HEK293T (cell line): ENCODE results near the gene JPT2.

Experiments used
- CTCF ChIA-PET: fragments of 350-600 bp; formaldehyde crosslinking; extraction: SDS; loops from one replicate; lab custom pipeline; 2021; ENCODE audit warnings: antibody characterized with exemption, inconsistent platforms; lab: Yijun Ruan, JAX
- POLR2A ChIA-PET: fragments of 350-600 bp; formaldehyde crosslinking; extraction: SDS; loops from one replicate; lab custom pipeline; 2020; ENCODE audit warnings: antibody characterized with exemption, inconsistent platforms; lab: Yijun Ruan, JAX
- DNase-seq: peaks from one replicate; pipeline ENCODE4 v3.0.0; 2012; ENCODE audit warnings: mixed read lengths; ENCODE audit errors: extremely low spot score
- ARNT ChIP-seq: fragments of 450-650 bp; IDR thresholded peaks from 2 replicates; pipeline ENCODE4 v1.6.1; 2017; ENCODE audit warnings: mild to moderate bottlenecking
- BHLHE40 ChIP-seq: fragments of 450-650 bp; IDR thresholded peaks from 2 replicates; pipeline ENCODE4 v1.6.1; 2016; ENCODE audit warnings: mild to moderate bottlenecking, moderate library complexity, borderline replicate concordance
- CTBP1 ChIP-seq: fragments of 450-650 bp; IDR thresholded peaks from 2 replicates; pipeline ENCODE4 v1.6.1; 2016; ENCODE audit warnings: borderline replicate concordance
- ELF4 ChIP-seq: fragments of 450-650 bp; IDR thresholded peaks from 2 replicates; pipeline ENCODE4 v1.6.1; 2017; ENCODE audit warnings: antibody characterized with exemption
- FOXA1 ChIP-seq: fragments of 450-650 bp; IDR thresholded peaks from 2 replicates; pipeline ENCODE4 v1.6.1; 2016; ENCODE audit warnings: mild to moderate bottlenecking
- FOXK2 ChIP-seq: fragments of 450-650 bp; IDR thresholded peaks from 2 replicates; pipeline ENCODE4 v1.6.1; 2016; ENCODE audit warnings: mild to moderate bottlenecking
- FOXM1 ChIP-seq: fragments of 450-650 bp; IDR thresholded peaks from 2 replicates; pipeline ENCODE4 v1.6.1; 2017; ENCODE audit warnings: mild to moderate bottlenecking, borderline replicate concordance
- HDGF ChIP-seq: fragments of 450-650 bp; IDR thresholded peaks from 2 replicates; pipeline ENCODE4 v1.6.1; 2017; ENCODE audit warnings: antibody characterized with exemption, borderline replicate concordance
- L3MBTL2 ChIP-seq: fragments of 450-650 bp; conservative IDR thresholded peaks from 2 replicates; pipeline ENCODE4 v1.6.1; 2016; ENCODE audit warnings: mild to moderate bottlenecking
- LEF1 ChIP-seq: fragments of 450-650 bp; IDR thresholded peaks from 2 replicates; pipeline ENCODE4 v1.6.1; 2017; ENCODE audit warnings: mild to moderate bottlenecking, borderline replicate concordance
- NFRKB ChIP-seq: fragments of 450-650 bp; IDR thresholded peaks from 2 replicates; pipeline ENCODE4 v1.6.1; 2016; ENCODE audit warnings: mild to moderate bottlenecking, moderate library complexity
- SP1 ChIP-seq: fragments of 450-650 bp; IDR thresholded peaks from 2 replicates; pipeline ENCODE4 v1.6.1; 2017
- SUZ12 ChIP-seq: fragments of 450-650 bp; IDR thresholded peaks from 2 replicates; pipeline ENCODE4 v1.6.1; 2016; ENCODE audit warnings: mild to moderate bottlenecking
- TARDBP ChIP-seq: fragments of 450-650 bp; IDR thresholded peaks from 2 replicates; pipeline ENCODE4 v1.6.1; 2016
- ZNF384 ChIP-seq: fragments of 450-650 bp; IDR thresholded peaks from 2 replicates; pipeline ENCODE4 v1.6.1; 2016
- TF ChIP-seq, protein P1 (sequence below): fragments of 450-650 bp; IDR thresholded peaks from 2 replicates; pipeline ENCODE4 v1.6.1; 2016

Gene JPT2, protein sequence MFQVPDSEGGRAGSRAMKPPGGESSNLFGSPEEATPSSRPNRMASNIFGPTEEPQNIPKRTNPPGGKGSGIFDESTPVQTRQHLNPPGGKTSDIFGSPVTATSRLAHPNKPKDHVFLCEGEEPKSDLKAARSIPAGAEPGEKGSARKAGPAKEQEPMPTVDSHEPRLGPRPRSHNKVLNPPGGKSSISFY

DNA sequence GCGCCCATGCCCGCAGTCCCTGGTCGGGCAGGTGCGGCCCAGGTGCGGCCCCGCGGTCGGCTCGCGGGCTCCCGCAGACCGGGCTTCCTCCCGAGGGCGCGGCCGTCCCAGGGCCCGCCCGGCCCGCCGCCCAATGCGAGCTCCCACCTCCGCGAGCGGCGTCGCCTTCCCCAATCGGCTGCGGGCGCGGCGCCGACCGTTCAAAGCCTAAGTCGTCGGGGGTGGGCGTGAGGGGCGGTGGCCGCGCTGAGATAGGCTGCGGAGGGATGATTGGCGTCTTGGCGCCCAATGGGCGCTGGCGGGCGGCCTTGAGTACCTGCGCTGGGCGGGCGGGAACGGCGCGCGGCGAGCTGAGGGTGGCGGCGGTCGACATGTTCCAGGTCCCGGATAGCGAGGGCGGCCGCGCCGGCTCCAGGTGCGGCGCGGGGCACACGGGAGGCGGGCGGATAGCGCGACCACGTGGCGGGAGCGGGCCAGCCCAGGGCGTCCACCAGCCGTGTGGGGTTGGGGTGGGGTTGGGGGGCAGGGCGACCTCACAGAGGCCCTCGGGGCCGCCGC lies at the start of gene JPT2:
Gene JPT2, plus strand, starts transcription at position 338 of the 558 bp plus-strand sequence. Its CDS starts 34 bp downstream, at position 372.
- peak; percentile 76 for TF ChIP-seq SP1
- no peak for TF ChIP-seq SUZ12
- TF ChIP-seq, protein P1, sequence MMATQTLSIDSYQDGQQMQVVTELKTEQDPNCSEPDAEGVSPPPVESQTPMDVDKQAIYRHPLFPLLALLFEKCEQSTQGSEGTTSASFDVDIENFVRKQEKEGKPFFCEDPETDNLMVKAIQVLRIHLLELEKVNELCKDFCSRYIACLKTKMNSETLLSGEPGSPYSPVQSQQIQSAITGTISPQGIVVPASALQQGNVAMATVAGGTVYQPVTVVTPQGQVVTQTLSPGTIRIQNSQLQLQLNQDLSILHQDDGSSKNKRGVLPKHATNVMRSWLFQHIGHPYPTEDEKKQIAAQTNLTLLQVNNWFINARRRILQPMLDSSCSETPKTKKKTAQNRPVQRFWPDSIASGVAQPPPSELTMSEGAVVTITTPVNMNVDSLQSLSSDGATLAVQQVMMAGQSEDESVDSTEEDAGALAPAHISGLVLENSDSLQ: peak; percentile 99
- ChIA-PET POLR2A (interaction anchor here (0.7 to 3.4 kb wide), 11 partner anchors 10 to 87 kb away, joined by 3 to 30 read pairs (median 4); partner anchors contain the start of gene MAPK8IP3), CTCF (interaction anchor here (0.6 to 1.4 kb wide), 3 partner anchors 28 to 84 kb away, joined by 4 to 6 read pairs (median 5); partner anchors contain the start of gene MAPK8IP3)
- peak; percentile 98 for DNase-seq

DNA sequence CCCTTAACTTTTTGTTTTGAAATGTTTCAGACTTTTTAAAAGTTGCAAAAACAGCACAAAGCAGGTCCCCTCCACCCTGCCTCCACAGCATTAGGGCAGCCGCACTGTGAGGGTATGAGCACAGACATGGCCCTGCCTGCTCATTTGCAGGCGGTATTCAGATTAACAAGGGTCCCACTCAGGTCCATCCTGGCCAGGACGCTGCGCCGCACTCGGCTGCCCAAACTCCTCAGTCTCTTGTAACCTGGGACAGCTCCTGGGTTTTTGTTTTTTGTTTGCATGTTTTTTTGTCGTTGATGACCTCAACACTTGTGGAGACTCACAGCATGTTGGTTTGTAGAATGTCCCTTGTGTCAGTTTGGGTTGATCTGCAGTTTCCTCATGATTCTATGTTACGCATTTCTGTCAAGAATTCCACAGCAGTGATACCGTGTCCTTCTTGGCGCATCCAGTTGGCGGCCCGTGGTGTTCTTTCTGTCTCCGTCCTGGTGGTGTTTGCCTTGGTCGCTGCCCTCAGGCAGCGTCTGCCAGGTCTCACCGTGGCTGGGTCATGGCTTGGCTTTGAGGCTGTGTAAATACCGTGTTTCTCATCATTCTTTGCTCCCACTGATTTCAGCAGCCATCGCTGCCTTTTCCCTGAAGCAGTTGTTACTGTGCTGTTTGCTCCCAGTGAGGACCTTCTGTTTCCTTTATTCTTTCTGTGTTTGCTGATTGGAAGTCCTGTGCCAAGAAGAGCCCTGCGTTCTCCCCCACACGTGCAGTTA lies 47.4 kb upstream of the JPT2 start:
- no peak for DNase-seq
- TF ChIP-seq SUZ12: no peak
- TF ChIP-seq ELF4: no peak
- no peak for TF ChIP-seq CTBP1
- no peak for TF ChIP-seq FOXK2
- TF ChIP-seq, protein P1: no peak
- no peak for TF ChIP-seq ARNT
- TF ChIP-seq NFRKB: no peak
- TF ChIP-seq SP1: no peak
- no peak for TF ChIP-seq TARDBP
- TF ChIP-seq HDGF: no peak
- TF ChIP-seq BHLHE40: no peak
- no peak for TF ChIP-seq LEF1
- no peak for TF ChIP-seq FOXA1
- no peak for TF ChIP-seq L3MBTL2
- no peak for TF ChIP-seq ZNF384
- TF ChIP-seq FOXM1: no peak
- ChIA-PET POLR2A (no interaction called here), CTCF (no interaction called here)

DNA sequence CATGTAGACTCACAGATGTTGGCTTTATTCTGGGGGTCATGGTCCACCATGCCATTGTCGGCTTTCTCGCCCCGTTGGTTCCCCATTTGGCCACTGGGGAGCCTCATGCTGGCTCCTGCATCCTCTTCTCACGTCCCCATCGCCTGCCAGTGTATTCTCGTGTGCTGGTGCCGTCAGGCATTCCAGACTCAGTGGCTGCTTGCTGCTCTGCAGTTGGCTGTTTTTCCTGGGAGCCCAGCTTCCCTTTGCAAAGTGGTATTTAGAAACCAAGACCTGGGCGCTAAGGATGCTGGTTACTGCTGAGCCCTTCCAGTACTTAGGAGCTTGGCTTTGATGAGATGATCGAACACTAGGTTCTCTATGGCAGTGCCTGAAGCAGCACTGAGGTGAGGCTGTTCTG lies 46.8 kb upstream of the JPT2 start:
- ChIA-PET POLR2A (no interaction called here), CTCF (no interaction called here)
- no peak for DNase-seq
- TF ChIP-seq SUZ12 (no peak), HDGF (no peak)

DNA sequence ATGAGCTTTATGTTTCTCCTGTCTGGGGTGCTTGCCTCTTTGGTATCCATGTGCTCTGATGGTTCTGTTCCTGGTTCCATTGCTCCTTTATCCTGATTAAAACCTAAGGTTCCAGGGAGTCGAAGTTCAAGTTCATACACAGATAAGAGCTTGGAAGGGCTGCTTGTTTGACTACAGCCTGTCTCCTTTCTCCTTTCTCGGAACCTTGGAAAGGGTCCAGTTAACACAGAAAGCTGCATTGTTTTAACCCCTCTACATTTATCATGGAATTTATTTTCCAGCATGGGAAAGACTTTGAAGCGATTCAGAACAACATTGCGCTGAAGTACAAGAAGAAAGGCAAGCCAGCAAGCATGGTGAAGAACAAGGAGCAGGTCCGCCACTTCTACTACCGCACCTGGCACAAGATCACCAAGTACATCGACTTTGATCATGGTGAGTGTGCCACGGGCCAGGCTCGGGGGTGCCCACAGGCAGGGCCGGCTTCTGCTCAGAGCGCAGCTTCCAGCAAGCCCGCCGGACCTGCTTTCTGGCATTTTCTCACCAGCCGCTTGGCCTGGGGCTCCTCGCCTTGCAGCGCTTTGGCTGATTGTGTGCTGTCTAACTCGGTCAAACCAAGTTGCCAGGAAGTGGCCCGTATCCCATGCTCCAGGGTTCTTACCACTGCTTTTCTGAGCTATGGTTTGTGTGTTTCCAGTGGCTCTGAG lies 46.0 kb upstream of the JPT2 start:
- DNase-seq: no peak
- ChIA-PET CTCF (interaction anchor here (0.7 kb wide), 1 partner anchor 24 kb away, joined by 4 read pairs; no protein-coding TSS in a partner anchor), POLR2A (interaction anchor here (0.7 kb wide), 1 partner anchor 20 kb away, joined by 3 read pairs; the partner anchor contains the start of genes CRAMP1 and IFT140)
- no peak for TF ChIP-seq LEF1
- no peak for TF ChIP-seq ZNF384
- no peak for TF ChIP-seq SP1
- no peak for TF ChIP-seq NFRKB
- TF ChIP-seq BHLHE40: no peak
- no peak for TF ChIP-seq ELF4
- no peak for TF ChIP-seq FOXA1
- no peak for TF ChIP-seq CTBP1
- TF ChIP-seq TARDBP: no peak
- TF ChIP-seq HDGF: no peak
- no peak for TF ChIP-seq SUZ12
- no peak for TF ChIP-seq FOXK2
- TF ChIP-seq, protein P1: no peak
- TF ChIP-seq L3MBTL2: no peak
- TF ChIP-seq ARNT: no peak
- no peak for TF ChIP-seq FOXM1

DNA sequence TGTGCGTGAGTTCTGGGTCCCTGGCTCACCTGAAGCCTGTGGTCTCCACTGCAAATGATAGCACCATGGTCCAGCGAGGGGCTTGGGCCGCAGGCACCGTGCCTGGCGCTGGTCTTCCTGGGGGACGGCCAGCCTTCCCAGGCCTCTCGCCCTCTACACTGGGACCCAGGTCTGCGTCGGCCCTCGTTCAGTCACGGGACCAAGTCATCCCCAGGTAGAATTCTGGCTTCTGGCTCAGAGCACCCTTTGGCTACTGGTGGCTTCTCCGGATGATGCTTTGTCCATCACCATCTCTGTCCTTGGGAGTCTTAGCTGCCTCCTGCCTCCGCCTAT lies 45.5 kb upstream of the JPT2 start:
- TF ChIP-seq L3MBTL2 (no peak), FOXA1 (no peak), FOXM1 (no peak), CTBP1 (no peak), NFRKB (no peak), SP1 (no peak)
- CTCF ChIA-PET: no interaction called here
- no peak for DNase-seq
- POLR2A ChIA-PET: interaction anchor here (0.7 kb wide), 1 partner anchor 21 kb away, joined by 3 read pairs; the partner anchor contains the start of genes CRAMP1 and IFT140
